Midbrain (tissue), 1 donor: ENCODE measurements around the gene DISC1.
"Not testable (repeated sequence)": the region's sequence is repeated elsewhere in the genome, so short reads cannot be mapped to it uniquely, and the experiment has no call there.

Experiments
- DNase-seq: peaks from one replicate; lab custom pipeline; 2025; lab: John Stamatoyannopoulos, UW

The DISC1 gene

GRCh38 chr1:231636157-231636556 lies 9.6 kb downstream of the DISC1 start:
- DNase-seq, result peak; percentile 46

GRCh38 chr1:231636922-231637321 lies 10.3 kb downstream of the DISC1 start:
- DNase-seq, result not testable (repeated sequence)

- DNase-seq, result no peak
Observed at GRCh38 chr1:231638647-231639046, 12.1 kb downstream of the DISC1 start.

- no peak for DNase-seq
Observed at GRCh38 chr1:231639819-231640218, 13.2 kb downstream of the DISC1 start.

- DNase-seq, result not testable (repeated sequence)
Observed at GRCh38 chr1:231641444-231641843, 14.9 kb downstream of the DISC1 start.

GRCh38 chr1:231642061-231642460 lies 15.5 kb downstream of the DISC1 start:
- not testable (repeated sequence) for DNase-seq

GRCh38 chr1:231642618-231643017 lies 16.0 kb downstream of the DISC1 start:
- DNase-seq, result peak; percentile 69

GRCh38 chr1:231643071-231643934 lies 16.7 kb downstream of the DISC1 start:
- DNase-seq, result peak; percentile 76

- DNase-seq, result no peak
Observed at GRCh38 chr1:231643935-231644237, 17.3 kb downstream of the DISC1 start.

GRCh38 chr1:231645634-231646033 lies 19.0 kb downstream of the DISC1 start:
- not testable (repeated sequence) for DNase-seq

GRCh38 chr1:231646165-231646564 lies 19.6 kb downstream of the DISC1 start:
- not testable (repeated sequence) for DNase-seq

- not testable (repeated sequence) for DNase-seq
Observed at GRCh38 chr1:231651621-231652260, 25.2 kb downstream of the DISC1 start.

GRCh38 chr1:231653632-231654031 lies 27.0 kb downstream of the DISC1 start:
- no peak for DNase-seq

- DNase-seq, result no peak
Observed at GRCh38 chr1:231656741-231657140, 30.2 kb downstream of the DISC1 start.

GRCh38 chr1:231658223-231658622 lies 31.6 kb downstream of the DISC1 start:
- not testable (repeated sequence) for DNase-seq

- no peak for DNase-seq
Observed at GRCh38 chr1:231660198-231660597, 33.6 kb downstream of the DISC1 start.

- no peak for DNase-seq
Observed at GRCh38 chr1:231663211-231663792, 36.7 kb downstream of the DISC1 start.

GRCh38 chr1:231665101-231665500 lies 38.5 kb downstream of the DISC1 start:
- DNase-seq, result no peak

GRCh38 chr1:231665726-231666125 lies 39.1 kb downstream of the DISC1 start:
- DNase-seq, result no peak

- DNase-seq, result no peak
Observed at GRCh38 chr1:231666220-231666936, 39.8 kb downstream of the DISC1 start.

GRCh38 chr1:231666937-231667608 lies 40.5 kb downstream of the DISC1 start:
- DNase-seq, result no peak
